Upper lobe of right lung (tissue), 1 donor: ENCODE results near the gene FADS2. TPM values are rescaled to one million over a fixed set of nuclear protein-coding genes. Genes with fewer than 3 reads are reported as not detected.

Experiments
- ATAC-seq: fragments of 200-7000 bp; cut with Tn5 transposase; one replicate; pipeline ENCODE4 v1.9.1; 2020; ENCODE audit warnings: mild to moderate bottlenecking, moderate library complexity
- DNase-seq: peaks from one replicate; pipeline ENCODE4 v3.0.0-alpha.2; 2020
- H3K27ac ChIP-seq: fragments of 200-600 bp; one replicate; pipeline ENCODE4 v1.8.0; 2022
- H3K27me3 ChIP-seq: fragments of 200-600 bp; one replicate; pipeline ENCODE4 v1.8.0; 2022; ENCODE audit warnings: mild to moderate bottlenecking
- H3K36me3 ChIP-seq: fragments of 200-600 bp; one replicate; pipeline ENCODE4 v1.8.0; 2022
- H3K4me1 ChIP-seq: fragments of 200-600 bp; one replicate; pipeline ENCODE4 v1.8.0; 2022
- H3K4me3 ChIP-seq: fragments of 200-600 bp; one replicate; pipeline ENCODE4 v1.8.0; 2022; ENCODE audit warnings: mild to moderate bottlenecking
- H3K9me3 ChIP-seq: fragments of 200-600 bp; one replicate; pipeline ENCODE4 v1.8.0; 2022
- CTCF ChIP-seq: fragments of 200-600 bp; IDR thresholded peaks from one replicate; pipeline ENCODE4 v1.8.0; 2022; ENCODE audit warnings: antibody characterized with exemption
- intact Hi-C: fragments of 100-400 bp; cut with DNase I; formaldehyde crosslinking; loops from one replicate; pipeline ENCODE4 v1.11.0; 2022
- total RNA-seq: library from RNA; stranded (reverse); fragmentation: NEBNext Ultra II Directional; extraction: Animal tissue kit (Norgen Biotek cat#: 25700); gene quantifications from one replicate; pipeline ENCODE4 v1.2.1, GENCODE V29; 2021
- donor health status: DM: no; HTN: yes; CAD: no; lungs with severe emphysema.

The FADS2 gene
- total RNA-seq, 1 donor from 2014 or later, result 75.1 TPM

- no peak for TF ChIP-seq CTCF
- H3K27ac ChIP-seq, result no peak overlapping the region
- ATAC-seq, result no peak
- H3K9me3 ChIP-seq, result no peaks in the 10 kb centered on the region
- no peaks in the 10 kb centered on the region for H3K36me3 ChIP-seq
- intact Hi-C loops, result no loop called here
- H3K27me3 ChIP-seq, result no peaks in the 10 kb centered on the region
- H3K4me3 ChIP-seq, result no peak overlapping the region
- peaks cover 6% of the 10 kb centered on the region for H3K4me1 ChIP-seq
- peak; percentile 46 for DNase-seq
Measured at GRCh38 chr11:61911701-61912529, 83.8 kb downstream of the FADS2 start.

GRCh38 chr11:61912530-61912898 is 84.4 kb downstream of the FADS2 start:
- H3K4me3 ChIP-seq, result no peak overlapping the region
- intact Hi-C loops, result no loop called here
- peak; percentile 82 for ATAC-seq
- no peaks in the 10 kb centered on the region for H3K9me3 ChIP-seq
- no peaks in the 10 kb centered on the region for H3K27me3 ChIP-seq
- peak; percentile 67 for DNase-seq
- no peaks in the 10 kb centered on the region for H3K36me3 ChIP-seq
- no peak for TF ChIP-seq CTCF
- no peak overlapping the region for H3K27ac ChIP-seq
- H3K4me1 ChIP-seq, result peaks cover 6% of the 10 kb centered on the region

GRCh38 chr11:61912991-61913698 is 85.0 kb downstream of the FADS2 start:
- H3K36me3 ChIP-seq, result no peaks in the 10 kb centered on the region
- no peak overlapping the region for H3K4me3 ChIP-seq
- intact Hi-C loops, result no loop called here
- no peaks in the 10 kb centered on the region for H3K9me3 ChIP-seq
- no peak for TF ChIP-seq CTCF
- no peak overlapping the region for H3K27ac ChIP-seq
- ATAC-seq (no peak), DNase-seq (peak; percentile 54)
- no peaks in the 10 kb centered on the region for H3K27me3 ChIP-seq
- peaks cover 7% of the 10 kb centered on the region for H3K4me1 ChIP-seq

GRCh38 chr11:61913699-61914395 is 85.7 kb downstream of the FADS2 start:
- no peak for TF ChIP-seq CTCF
- intact Hi-C loops, result no loop called here
- DNase-seq, result peak; percentile 36

GRCh38 chr11:61914471-61915171 is 86.5 kb downstream of the FADS2 start:
- H3K36me3 ChIP-seq, result no peaks in the 10 kb centered on the region
- H3K27me3 ChIP-seq, result peaks cover 5% of the 10 kb centered on the region
- H3K9me3 ChIP-seq, result no peaks in the 10 kb centered on the region
- no peak overlapping the region for H3K27ac ChIP-seq
- DNase-seq (no peak), ATAC-seq (no peak)
- intact Hi-C loops, result no loop called here
- TF ChIP-seq CTCF, result no peak
- peaks cover 16% of the 10 kb centered on the region for H3K4me1 ChIP-seq
- H3K4me3 ChIP-seq, result no peak overlapping the region

More at GRCh38 chr11:61913699-61914395, 85.7 kb downstream of the FADS2 start:
- Histone ChIP-seq H3K27ac (no peak overlapping the region), H3K36me3 (no peaks in the 10 kb centered on the region), H3K4me3 (no peak overlapping the region), H3K4me1 (peaks cover 14% of the 10 kb centered on the region), H3K9me3 (no peaks in the 10 kb centered on the region), H3K27me3 (peaks cover 5% of the 10 kb centered on the region)
- no peak for ATAC-seq
